ENCODE data around the gene MAML2.

DNA sequence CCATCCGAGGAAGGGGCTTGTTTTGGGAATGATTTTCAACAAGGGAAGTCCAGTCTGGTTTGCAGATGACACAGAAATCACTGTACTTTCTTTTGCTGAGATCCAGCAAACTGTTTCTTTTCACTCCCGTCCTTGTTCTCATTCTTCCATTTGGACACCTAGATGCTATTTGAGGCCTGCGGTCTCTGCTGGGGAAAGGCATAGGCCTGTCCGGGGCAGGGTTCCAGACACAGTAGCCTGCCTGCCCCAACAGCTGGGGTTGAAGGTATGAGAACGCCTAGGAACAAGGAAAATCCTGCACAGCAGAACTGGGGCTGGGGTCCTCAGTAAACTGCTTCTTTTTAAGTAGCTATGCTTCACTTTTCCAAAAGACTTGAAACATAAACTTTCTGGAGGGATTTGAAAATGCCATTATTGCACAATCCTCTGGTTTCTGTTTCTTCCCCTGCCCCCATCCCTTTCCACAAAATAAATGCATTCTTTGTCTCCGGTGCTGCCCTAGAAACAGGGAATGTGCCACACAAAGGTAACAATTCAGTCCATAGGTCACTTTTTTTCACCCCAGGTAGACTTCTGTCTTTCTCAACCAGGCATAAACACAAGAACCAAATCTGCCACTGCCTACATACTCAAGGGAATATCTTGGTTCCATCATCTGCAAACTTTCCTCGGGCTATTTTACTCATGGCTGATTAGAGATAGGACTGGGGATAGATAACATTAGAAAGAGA, 244.3 kb downstream of the MAML2 start:
- no peak for TF ChIP-seq GATA3 (IDR thresholded peaks at IDR 0.05; ENCODE audit: low read depth, low read length)
- no peak for TF ChIP-seq GATA2 (IDR thresholded peaks at IDR 0.05; ENCODE audit: low read depth, low read length)
